ENCODE results near the gene C9orf50.

DNA sequence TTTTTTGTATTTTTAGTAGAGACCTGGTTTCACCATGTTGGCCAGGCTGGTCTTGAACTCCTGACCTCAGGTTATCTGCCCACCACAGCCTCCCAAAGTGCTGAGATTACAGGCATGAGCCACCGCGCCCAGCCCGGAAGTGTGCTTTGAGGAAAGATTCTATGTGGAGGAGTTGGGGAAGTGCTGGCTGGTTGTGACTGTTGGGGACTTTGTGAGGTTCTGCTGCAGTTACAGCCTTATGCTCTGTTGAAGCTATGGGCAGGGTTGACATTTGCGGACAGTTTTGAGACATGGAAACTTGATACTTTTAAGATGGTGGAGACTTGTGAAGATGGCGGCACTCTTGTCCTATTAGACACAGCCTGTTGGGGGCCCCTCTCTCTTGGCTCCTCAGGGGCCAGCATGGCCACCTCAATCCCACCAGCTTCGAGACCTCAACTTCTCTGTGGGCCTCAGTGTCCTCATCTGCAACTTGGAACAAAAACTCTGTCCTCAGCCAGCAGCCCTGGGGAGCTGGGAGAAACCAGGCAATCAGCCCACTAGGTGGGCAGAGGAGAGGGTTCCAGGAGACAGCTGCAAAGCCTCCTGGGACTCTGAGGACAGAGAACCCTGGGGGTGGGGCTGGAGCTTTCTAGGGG lies 24.9 kb downstream of the C9orf50 start:
- TF ChIP-seq, protein P1, sequence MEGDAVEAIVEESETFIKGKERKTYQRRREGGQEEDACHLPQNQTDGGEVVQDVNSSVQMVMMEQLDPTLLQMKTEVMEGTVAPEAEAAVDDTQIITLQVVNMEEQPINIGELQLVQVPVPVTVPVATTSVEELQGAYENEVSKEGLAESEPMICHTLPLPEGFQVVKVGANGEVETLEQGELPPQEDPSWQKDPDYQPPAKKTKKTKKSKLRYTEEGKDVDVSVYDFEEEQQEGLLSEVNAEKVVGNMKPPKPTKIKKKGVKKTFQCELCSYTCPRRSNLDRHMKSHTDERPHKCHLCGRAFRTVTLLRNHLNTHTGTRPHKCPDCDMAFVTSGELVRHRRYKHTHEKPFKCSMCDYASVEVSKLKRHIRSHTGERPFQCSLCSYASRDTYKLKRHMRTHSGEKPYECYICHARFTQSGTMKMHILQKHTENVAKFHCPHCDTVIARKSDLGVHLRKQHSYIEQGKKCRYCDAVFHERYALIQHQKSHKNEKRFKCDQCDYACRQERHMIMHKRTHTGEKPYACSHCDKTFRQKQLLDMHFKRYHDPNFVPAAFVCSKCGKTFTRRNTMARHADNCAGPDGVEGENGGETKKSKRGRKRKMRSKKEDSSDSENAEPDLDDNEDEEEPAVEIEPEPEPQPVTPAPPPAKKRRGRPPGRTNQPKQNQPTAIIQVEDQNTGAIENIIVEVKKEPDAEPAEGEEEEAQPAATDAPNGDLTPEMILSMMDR (IDR thresholded peaks at IDR 0.05 in 8 of 11, conservative IDR thresholded peaks at IDR 0.05 in 3 of 11) = no peak
- TF ChIP-seq POLR2A (IDR thresholded peaks at IDR 0.05) = no peak

All from spleen (tissue), 7 donors.